D341Med (cell line): ENCODE results near the gene CHURC1.

ENCODE experiments used
- DNase-seq: peaks from one replicate; pipeline ENCODE4 v3.0.0; 2012; ENCODE audit warnings: low spot score

CHURC1 gene

GRCh38 chr14:64914237-64915028 lies at the start of gene CHURC1:
Gene CHURC1 (plus strand): TSS chr14:64914455. CDS start chr14:64914496, 41 bp downstream.
- peak; percentile 97 for DNase-seq

GRCh38 chr14:64865109-64865508 lies 49.1 kb upstream of the CHURC1 start:
- DNase-seq: no peak

- DNase-seq: no peak
These were observed 48.3 kb upstream of the CHURC1 start for GRCh38 chr14:64865992-64866391.

GRCh38 chr14:64867182-64867581 lies 47.1 kb upstream of the CHURC1 start:
- DNase-seq: no peak

- DNase-seq: no peak
These were observed 45.9 kb upstream of the CHURC1 start for GRCh38 chr14:64868379-64868778.

GRCh38 chr14:64868841-64869240 lies 45.4 kb upstream of the CHURC1 start:
- DNase-seq: no peak

- no peak for DNase-seq
These were observed 44.1 kb upstream of the CHURC1 start for GRCh38 chr14:64870160-64870559.

- no peak for DNase-seq
These were observed 42.9 kb upstream of the CHURC1 start for GRCh38 chr14:64871344-64871743.

GRCh38 chr14:64873506-64874219 lies 40.6 kb upstream of the CHURC1 start:
- DNase-seq: no peak

GRCh38 chr14:64875350-64875749 lies 38.9 kb upstream of the CHURC1 start:
- no peak for DNase-seq

- DNase-seq: no peak
These were observed 36.4 kb upstream of the CHURC1 start for GRCh38 chr14:64877846-64878245.

GRCh38 chr14:64878837-64879634 lies 35.2 kb upstream of the CHURC1 start:
- no peak for DNase-seq

- peak; percentile 72 for DNase-seq
These were observed 34.5 kb upstream of the CHURC1 start, which contains the start of gene SPTB for GRCh38 chr14:64879635-64880220. Gene SPTB (minus strand): TSS chr14:64879907. CDS start chr14:64823094, 56,813 bp downstream.

GRCh38 chr14:64880221-64881121 lies 33.8 kb upstream of the CHURC1 start:
- DNase-seq: peak; percentile 74

- DNase-seq: no peak
These were observed 28.7 kb upstream of the CHURC1 start for GRCh38 chr14:64885559-64885958.

GRCh38 chr14:64889352-64889751 lies 24.9 kb upstream of the CHURC1 start:
- no peak for DNase-seq

- no peak for DNase-seq
These were observed 22.9 kb upstream of the CHURC1 start for GRCh38 chr14:64891173-64891838.

GRCh38 chr14:64891839-64892375 lies 22.3 kb upstream of the CHURC1 start:
- DNase-seq: peak; percentile 42

- DNase-seq: no peak
These were observed 14.3 kb upstream of the CHURC1 start for GRCh38 chr14:64899958-64900357.

- no peak for DNase-seq
These were observed 8.2 kb upstream of the CHURC1 start for GRCh38 chr14:64906022-64906421.
